ENCODE data around the gene RNASE9.

DNA sequence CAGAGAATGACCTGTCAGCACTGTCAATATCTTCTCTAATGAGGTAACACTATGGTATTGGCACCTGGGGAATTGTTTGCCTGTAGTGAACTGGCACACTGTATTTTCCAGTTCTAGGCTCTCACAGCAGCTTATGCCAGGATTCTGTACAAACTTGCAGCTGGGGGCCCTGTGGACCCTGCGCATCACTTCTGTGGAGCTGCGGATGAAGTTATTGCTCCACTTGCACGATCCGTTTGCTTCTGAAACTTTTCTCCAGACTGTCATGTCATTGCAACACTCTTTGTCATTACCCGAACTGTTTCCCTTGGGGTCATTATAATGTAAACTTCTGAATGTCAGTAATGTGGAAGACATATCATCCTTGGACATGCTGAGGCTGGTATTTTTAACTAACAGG is 23.1 kb upstream of the RNASE9 start:
- TF ChIP-seq, protein P1, sequence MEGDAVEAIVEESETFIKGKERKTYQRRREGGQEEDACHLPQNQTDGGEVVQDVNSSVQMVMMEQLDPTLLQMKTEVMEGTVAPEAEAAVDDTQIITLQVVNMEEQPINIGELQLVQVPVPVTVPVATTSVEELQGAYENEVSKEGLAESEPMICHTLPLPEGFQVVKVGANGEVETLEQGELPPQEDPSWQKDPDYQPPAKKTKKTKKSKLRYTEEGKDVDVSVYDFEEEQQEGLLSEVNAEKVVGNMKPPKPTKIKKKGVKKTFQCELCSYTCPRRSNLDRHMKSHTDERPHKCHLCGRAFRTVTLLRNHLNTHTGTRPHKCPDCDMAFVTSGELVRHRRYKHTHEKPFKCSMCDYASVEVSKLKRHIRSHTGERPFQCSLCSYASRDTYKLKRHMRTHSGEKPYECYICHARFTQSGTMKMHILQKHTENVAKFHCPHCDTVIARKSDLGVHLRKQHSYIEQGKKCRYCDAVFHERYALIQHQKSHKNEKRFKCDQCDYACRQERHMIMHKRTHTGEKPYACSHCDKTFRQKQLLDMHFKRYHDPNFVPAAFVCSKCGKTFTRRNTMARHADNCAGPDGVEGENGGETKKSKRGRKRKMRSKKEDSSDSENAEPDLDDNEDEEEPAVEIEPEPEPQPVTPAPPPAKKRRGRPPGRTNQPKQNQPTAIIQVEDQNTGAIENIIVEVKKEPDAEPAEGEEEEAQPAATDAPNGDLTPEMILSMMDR (IDR thresholded peaks at IDR 0.05 in 4 of 5, conservative IDR thresholded peaks at IDR 0.05 in 1 of 5) = no peak
- no peak for TF ChIP-seq POLR2A (IDR thresholded peaks at IDR 0.05)
